Measurements from ENCODE around the gene UNC119B. TPM values are rescaled to one million over a fixed set of nuclear protein-coding genes. Genes with fewer than 3 reads are reported as not detected.

Gene UNC119B
- total RNA-seq, 1 donor from 2014 or later, result 80.0 TPM

GRCh38 chr12:120738252-120739030 is 28.2 kb downstream of the UNC119B start:
- Mint-ChIP-seq H3K4me1 (no peaks in the 10 kb centered on the region), H3K27me3 (ENCODE audit: low read depth) (no peaks in the 10 kb centered on the region), H3K9me3 (no peaks in the 10 kb centered on the region), H3K4me3 (no peak overlapping the region), H3K36me3 (ENCODE audit: low read depth) (peaks cover 7% of the 10 kb centered on the region), H3K27ac (ENCODE audit: unreplicated experiment) (no peak overlapping the region)
- DNase-seq (ENCODE audit: low read depth, low spot score), result no peak
- TF ChIP-seq CTCF (conservative IDR thresholded peaks at IDR 0.05), result no peak

- no peak overlapping the region for H3K4me3 Mint-ChIP-seq
- H3K27ac Mint-ChIP-seq (ENCODE audit: unreplicated experiment), result no peak overlapping the region
- H3K4me1 Mint-ChIP-seq, result no peaks in the 10 kb centered on the region
- no peak for DNase-seq (ENCODE audit: low read depth, low spot score)
- no peak for TF ChIP-seq CTCF (conservative IDR thresholded peaks at IDR 0.05)
- H3K27me3 Mint-ChIP-seq (ENCODE audit: low read depth), result no peaks in the 10 kb centered on the region
- H3K9me3 Mint-ChIP-seq, result no peaks in the 10 kb centered on the region
- peaks cover 2% of the 10 kb centered on the region for H3K36me3 Mint-ChIP-seq (ENCODE audit: low read depth)
These were observed 28.9 kb downstream of the UNC119B start for GRCh38 chr12:120739031-120739762.

- no peak for TF ChIP-seq CTCF (conservative IDR thresholded peaks at IDR 0.05)
- H3K4me1 Mint-ChIP-seq, result no peaks in the 10 kb centered on the region
- H3K36me3 Mint-ChIP-seq (ENCODE audit: low read depth), result no peaks in the 10 kb centered on the region
- DNase-seq (ENCODE audit: low read depth, low spot score), result no peak
- H3K27ac Mint-ChIP-seq (ENCODE audit: unreplicated experiment), result no peak overlapping the region
- H3K9me3 Mint-ChIP-seq, result no peaks in the 10 kb centered on the region
- no peaks in the 10 kb centered on the region for H3K27me3 Mint-ChIP-seq (ENCODE audit: low read depth)
- no peak overlapping the region for H3K4me3 Mint-ChIP-seq
These were observed 29.8 kb downstream of the UNC119B start for GRCh38 chr12:120739821-120740613.

- no peak overlapping the region for H3K27ac Mint-ChIP-seq (ENCODE audit: unreplicated experiment)
- no peaks in the 10 kb centered on the region for H3K9me3 Mint-ChIP-seq
- no peak for TF ChIP-seq CTCF (conservative IDR thresholded peaks at IDR 0.05)
- DNase-seq (ENCODE audit: low read depth, low spot score), result no peak
- no peaks in the 10 kb centered on the region for H3K27me3 Mint-ChIP-seq (ENCODE audit: low read depth)
- no peak overlapping the region for H3K4me3 Mint-ChIP-seq
- no peaks in the 10 kb centered on the region for H3K4me1 Mint-ChIP-seq
- no peaks in the 10 kb centered on the region for H3K36me3 Mint-ChIP-seq (ENCODE audit: low read depth)
These were observed 30.6 kb downstream of the UNC119B start for GRCh38 chr12:120740871-120741270.

Measured in neural crest cell (in vitro differentiated cells).